HG02884 (cell line): ENCODE data around the gene DCP2.

ENCODE experiments used
- ATAC-seq: cut with Tn5 transposase; IDR thresholded peaks from one replicate; pipeline ENCODE4 v1.9.1; 2021; ENCODE audit warnings: mild to moderate bottlenecking, moderate library complexity; ENCODE audit not compliant: unreplicated experiment

The DCP2 gene

GRCh38 chr5:113017881-113018635 lies 41.5 kb downstream of the DCP2 start:
- ATAC-seq, result no peak

GRCh38 chr5:113020461-113021273 lies 44.1 kb downstream of the DCP2 start:
- ATAC-seq, result no peak

- peak; percentile 79 for ATAC-seq
These were observed 46.1 kb downstream of the DCP2 start for GRCh38 chr5:113022661-113023060.

GRCh38 chr5:113024076-113024697 lies 47.6 kb downstream of the DCP2 start:
- no peak for ATAC-seq

GRCh38 chr5:113025596-113025995 lies 49.0 kb downstream of the DCP2 start:
- ATAC-seq, result no peak

GRCh38 chr5:113026211-113026610 lies 49.6 kb downstream of the DCP2 start:
- no peak for ATAC-seq

- no peak for ATAC-seq
These were observed 50.4 kb downstream of the DCP2 start for GRCh38 chr5:113027015-113027414.

GRCh38 chr5:113027431-113027830 lies 50.8 kb downstream of the DCP2 start:
- ATAC-seq, result no peak

- no peak for ATAC-seq
These were observed 53.0 kb downstream of the DCP2 start for GRCh38 chr5:113029614-113030013.

- ATAC-seq, result no peak
These were observed 54.5 kb downstream of the DCP2 start for GRCh38 chr5:113031104-113031503.

GRCh38 chr5:113031557-113031956 lies 55.0 kb downstream of the DCP2 start:
- ATAC-seq, result no peak

GRCh38 chr5:113034182-113034773 lies 57.7 kb downstream of the DCP2 start:
- no peak for ATAC-seq

GRCh38 chr5:113035096-113035495 lies 58.5 kb downstream of the DCP2 start:
- ATAC-seq, result no peak

- no peak for ATAC-seq
These were observed 59.7 kb downstream of the DCP2 start for GRCh38 chr5:113036321-113036720.

- no peak for ATAC-seq
These were observed 60.2 kb downstream of the DCP2 start for GRCh38 chr5:113036826-113037225.

GRCh38 chr5:113038136-113038535 lies 61.5 kb downstream of the DCP2 start:
- no peak for ATAC-seq

- ATAC-seq, result no peak
These were observed 62.1 kb downstream of the DCP2 start for GRCh38 chr5:113038714-113039113.

GRCh38 chr5:113039229-113039933 lies 62.8 kb downstream of the DCP2 start:
- no peak for ATAC-seq

GRCh38 chr5:113039934-113040285 lies 63.3 kb downstream of the DCP2 start:
- no peak for ATAC-seq

GRCh38 chr5:113040672-113041260 lies 64.2 kb downstream of the DCP2 start:
- ATAC-seq, result no peak
